HT-29 (cell line): ENCODE data around the gene C22orf42. TPM values are rescaled to one million over a fixed set of nuclear protein-coding genes. Genes with fewer than 3 reads are reported as not detected.
A peak's percentile ranks its signal among the peaks of the same experiment; 100 is the strongest.
"Not testable (repeated sequence)": the region's sequence is repeated elsewhere in the genome, so short reads cannot be mapped to it uniquely, and the experiment has no call there.

Source experiments
- DNase-seq: peaks from one replicate; pipeline ENCODE4 v3.0.0-alpha.2; 2015; ENCODE audit warnings: low spot score
- total RNA-seq: library from RNA; depleted of rRNA; stranded (reverse); fragments of >200 nt; shearing (Covaris generic); gene quantifications from 2 replicates; pipeline ENCODE4 v1.2.3, GENCODE V29; 2014

Gene C22orf42
- total RNA-seq, 1 experiment from 2014 or later, result not detected

DNA sequence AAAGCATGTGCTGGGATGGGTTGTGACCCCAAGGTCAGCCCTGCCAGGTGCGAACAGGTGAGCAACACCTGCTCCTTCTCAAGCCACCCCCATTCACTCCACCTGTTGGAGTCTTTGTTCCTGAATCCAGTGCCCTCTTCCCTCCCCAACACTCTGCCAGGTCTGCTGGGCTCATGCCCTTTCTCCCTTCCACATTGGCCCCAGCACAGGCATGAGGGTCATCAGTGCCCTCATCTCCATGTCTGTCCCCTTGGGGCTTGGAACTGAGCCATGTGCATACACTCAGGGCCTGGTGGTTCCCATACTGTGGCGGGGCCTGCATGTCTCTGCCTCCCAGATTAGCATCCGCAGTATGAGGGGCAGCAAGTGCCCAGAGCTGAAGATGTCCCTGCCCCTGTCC is 26.7 kb upstream of the C22orf42 start:
- no peak for DNase-seq

DNA sequence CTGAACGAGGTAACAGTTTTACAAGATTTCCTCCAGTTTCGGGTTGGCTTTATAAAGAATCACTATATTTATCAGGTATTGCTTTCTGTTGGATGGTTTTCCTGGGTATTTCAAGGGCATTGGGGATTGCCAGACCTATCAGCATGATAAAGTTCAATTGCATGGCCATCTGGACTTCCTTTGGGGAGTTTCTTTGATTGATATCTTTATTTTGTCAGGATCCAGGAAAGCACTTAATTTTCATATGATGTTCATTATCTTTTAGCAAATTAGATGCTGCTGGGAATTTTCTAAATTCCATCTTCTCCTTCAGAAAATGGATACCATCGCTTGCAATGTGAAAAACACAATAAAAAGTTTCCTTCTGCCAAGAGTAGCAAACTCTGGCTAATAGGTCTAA is 24.5 kb upstream of the C22orf42 start:
- no peak for DNase-seq

DNA sequence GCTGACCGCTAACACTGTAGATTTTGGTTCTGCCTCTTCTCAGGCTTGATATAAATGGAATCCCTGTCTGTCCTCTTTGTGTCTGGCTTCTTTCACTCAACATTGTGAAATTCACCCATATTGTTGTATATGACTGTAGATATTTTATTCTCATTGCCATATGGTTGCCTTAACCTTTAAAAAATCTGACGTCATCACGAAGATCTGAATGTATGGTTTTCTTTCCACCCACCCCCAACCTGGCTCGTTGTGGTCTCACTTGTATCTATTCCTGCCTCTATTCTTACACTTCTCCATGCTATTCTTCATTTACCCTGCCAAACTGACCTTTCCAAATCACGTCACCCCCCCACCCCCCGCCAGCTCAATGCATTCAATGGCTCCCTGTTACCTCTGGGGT is 21.9 kb upstream of the C22orf42 start:
- DNase-seq, result no peak

DNA sequence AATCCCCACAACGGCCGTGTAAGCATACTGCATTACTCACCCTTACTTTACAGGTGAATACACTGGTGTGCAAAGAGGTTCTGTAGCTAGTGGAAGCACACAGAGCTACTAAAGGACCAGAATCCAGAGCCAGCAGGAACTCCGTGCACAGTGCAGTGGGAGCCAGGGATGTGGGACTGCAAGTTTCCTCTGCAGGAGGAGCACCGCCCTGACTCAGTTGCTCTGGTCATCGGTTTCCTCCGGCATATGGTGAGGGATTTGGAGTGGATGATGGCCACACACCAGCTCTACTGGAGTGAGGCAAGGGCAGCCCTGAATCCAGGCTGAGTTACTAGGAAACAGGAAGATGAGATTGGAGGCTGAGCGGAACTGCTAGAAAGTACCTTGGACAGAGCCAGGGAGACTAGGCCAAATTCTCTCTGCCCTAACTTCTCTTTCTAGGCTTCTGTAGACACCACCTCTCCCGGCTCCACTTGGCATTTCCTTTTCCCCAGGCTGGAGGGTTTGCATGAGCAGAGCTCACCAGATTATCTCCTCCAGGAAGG is 18.2 kb upstream of the C22orf42 start:
- DNase-seq, result no peak

DNA sequence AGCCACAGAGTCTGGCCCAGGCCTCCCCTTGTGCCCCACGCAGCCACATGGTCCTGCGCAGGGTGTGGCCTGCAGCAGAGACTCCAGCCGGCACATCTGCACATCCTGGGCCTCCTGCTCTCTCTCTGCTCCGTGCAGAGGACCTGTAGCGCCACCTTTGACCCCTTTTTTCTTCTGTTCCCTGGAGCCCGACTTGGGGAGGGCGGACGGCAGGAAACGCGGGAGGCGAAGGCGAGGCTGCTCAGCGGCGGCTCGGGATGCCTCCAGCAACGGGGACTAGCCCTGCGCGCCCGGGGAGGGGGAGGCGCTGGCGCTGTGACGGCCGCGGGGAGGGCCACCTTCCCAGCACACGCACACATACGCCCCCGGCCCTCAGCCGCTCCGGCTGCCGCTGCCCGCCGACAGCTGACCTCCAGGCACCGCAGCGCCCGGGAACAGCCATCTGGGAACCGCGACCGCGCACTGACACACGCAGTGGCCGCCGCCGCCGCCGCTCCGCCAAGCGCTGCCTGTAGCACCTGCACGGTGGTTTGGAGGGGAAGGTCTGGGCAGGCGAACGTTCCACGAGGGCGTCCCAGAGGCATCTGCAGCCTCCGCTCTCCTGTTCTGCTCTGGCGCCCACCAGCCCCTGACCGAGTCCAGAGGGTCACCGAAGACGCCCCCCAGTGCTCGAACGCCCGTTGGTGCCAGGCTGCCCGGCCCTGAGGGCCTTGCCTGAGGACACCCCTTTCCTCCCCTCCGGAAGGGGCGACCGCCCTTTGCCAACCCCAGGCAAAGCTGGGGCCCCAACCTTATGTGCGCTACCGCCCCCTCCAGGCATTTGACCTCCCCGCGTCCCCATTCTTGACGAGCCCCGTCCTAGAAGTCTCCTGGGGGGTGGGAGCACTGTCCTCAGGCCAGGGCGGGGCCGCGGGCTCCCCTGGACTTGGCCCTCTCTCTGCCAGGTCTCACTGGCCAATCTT is 16.9 kb upstream of the C22orf42 start:
- DNase-seq, result no peak

DNA sequence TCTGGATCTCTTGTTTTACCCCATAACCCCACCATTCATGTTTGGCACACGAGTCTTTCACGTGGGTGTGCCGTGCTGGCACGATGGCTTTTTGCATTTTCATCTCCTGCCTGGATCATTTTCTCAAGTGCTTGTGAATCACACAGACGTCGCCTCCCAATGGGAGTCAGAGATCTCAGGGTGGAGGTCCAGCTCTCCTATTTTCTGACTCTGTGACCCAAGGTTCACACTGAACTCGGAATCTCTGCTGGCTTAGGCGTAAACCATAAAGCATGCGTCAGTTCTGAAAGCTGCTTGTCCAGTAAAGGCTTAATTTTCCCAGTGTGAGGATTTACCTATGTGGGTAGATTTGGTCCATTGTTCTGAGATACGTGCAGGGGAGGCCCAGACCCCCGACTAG is 16.0 kb upstream of the C22orf42 start:
- DNase-seq, result no peak

DNA sequence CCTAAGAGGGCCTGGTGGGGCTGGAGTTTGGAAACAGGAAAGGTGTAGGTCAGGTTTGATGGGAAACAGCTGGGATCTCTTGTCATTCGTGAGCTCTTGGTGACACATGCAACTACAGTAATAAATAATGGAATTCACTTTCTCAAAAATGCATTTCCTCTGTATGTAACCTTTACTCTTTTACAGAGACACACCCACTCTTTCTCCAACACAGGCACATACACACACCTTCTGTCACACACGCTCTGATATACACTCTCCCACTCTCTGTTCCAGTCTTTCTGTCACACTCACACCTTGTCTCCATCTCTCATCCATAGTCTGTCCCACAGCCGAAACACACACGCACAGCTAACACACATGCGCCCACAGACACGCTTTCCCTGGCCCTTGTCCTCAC is 6.6 kb upstream of the C22orf42 start:
- no peak for DNase-seq

DNA sequence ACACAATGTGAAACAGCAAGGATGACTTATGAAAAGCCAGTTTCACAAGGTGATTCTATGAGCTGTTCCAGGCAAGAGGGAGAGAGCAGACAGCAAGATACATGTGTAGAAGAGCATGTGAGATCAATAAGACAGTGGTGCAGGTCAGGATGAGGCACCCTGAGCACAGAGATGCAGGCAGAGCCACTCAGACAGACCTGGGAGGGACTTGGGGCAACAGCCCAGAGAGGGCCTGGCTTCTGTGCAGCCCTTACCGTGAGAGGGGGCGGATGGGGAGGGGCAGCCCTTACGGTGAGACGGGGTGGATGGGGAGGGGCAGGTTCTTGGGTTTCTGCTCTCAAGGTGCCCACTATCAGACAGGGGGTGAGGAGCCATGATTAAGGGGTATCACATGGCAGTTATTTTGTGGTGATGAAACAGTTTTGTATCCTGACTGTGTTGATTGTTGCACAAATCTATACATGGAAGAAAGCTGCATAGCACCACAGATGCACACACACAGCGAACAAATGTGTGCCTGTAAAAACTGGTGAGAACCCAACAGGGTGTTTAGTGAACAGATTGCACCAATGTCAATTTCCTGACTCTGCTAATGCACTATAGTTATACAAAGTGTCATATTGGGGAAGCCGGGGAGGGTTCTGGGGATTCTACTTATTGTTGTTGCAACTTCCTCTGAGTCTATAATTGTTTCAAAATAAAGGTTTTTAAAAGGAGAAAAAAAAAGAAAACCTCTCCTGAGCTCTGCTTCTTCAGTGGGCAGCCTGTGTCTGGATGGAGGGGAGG is 5.2 kb upstream of the C22orf42 start:
- DNase-seq, result no peak

DNA sequence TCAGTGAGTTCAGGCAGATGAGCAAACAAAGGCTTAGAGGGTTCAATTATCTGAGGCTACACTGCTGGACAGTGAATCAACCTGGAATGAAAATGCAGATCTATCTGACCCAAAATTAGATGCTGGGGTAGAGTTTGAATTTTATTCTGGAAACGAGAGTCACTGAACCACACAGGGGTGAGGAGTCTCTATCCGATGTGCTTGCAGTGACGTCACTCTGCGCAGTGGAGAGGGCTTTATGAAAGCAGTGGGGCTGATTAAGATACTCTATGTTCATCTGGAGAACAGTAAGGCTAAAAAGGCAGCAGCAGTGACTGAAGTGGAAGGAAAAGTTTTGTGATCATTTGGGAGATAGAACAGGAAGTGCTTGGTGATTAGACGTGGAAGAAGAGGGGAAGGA is 1.3 kb upstream of the C22orf42 start:
- DNase-seq, result not testable (repeated sequence)

DNA sequence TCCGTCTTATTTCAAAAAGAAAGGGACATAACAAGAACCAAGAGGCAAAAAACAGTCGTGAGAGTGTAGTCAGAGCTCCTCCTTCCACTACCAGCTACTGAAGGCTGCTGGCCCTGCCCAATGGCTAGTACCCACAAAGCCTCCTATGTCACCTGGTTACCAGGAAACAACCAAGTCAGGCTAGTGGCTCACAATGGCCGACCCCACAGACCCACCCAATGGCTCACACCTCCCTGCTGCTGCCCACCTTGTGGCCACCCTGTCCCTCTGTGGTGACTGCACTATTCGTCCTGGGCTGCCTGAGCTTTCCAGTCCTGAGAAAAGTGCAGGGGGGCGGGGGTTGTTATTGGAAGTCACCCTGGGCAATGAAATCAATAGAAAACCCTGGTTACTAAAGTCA is 1.5 kb downstream of the C22orf42 start:
- DNase-seq, result not testable (repeated sequence)

DNA sequence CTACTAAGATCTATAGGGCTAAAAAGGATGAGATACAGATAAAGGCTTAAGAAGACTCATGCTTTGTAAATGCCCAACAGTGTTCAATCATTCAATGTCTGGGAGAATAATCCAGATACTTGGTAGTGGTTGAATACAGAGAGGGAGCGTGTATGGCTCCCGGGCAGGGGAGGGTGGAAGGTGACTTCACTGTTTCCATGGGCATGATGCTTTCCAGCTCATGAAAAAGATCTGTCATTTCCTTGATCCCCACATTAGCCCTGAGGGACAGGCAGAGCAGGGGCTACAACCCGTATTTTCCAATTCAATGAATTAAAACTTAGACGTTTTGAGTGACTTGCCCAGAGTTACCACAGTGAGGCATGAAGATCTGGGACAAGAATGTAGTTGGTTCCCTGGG is 4.4 kb downstream of the C22orf42 start:
- not testable (repeated sequence) for DNase-seq

DNA sequence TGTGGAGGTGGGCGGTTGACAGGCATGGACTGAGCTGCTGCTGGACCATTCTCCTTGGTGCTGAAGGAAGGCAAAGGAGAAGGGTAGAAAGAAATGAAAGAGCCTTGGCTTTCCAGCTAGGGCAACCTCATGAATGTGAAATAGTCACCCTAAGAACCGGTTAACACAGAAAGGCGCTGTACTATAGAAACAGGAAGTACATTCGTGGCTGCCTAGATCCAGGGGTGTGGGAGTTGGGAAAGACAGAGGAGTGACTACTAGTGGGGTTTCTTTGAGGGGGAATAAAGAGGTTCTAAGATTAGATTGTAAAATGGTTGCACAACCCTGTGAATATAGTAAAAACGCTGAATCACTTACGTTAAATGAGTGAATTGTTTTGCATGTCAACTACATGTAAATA is 7.5 kb downstream of the C22orf42 start:
- not testable (repeated sequence) for DNase-seq

DNA sequence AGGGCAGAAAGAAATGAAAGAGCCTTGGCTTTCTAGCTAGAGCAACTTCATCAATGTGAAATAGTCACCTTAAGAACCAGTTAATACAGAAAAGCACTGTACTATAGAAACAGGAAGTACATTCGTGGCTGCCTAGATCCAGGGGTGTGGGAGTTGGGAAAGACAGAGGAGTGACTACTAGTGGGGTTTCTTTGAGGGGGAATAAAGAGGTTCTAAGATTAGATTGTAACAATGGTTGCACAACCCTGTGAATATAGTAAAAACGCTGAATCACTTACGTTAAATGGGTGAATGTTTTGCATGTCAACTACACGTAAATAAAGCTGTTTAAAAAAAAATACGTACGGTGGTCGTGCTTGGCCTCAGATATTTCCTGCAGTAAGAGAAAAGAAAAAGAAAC is 8.5 kb downstream of the C22orf42 start:
- DNase-seq, result not testable (repeated sequence)

DNA sequence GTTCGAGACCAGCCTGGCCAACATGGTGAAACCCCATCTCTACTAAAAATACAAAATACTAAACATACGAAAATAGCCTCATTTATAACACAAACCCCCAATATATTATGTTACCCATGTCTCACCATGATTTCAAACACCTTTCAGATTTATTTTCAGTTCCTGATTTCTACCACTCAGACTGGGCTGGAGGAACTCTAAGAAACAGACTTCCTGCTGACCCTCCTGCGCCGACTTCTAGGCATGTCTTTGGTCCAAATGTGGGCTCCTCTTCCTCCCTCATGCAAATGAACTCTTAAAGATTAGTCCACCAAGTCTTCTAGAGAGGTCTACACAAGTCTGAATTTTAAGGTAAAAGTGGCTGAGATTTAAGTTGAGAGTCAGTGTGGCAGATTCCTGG is 10.7 kb downstream of the C22orf42 start:
- DNase-seq, result not testable (repeated sequence)

DNA sequence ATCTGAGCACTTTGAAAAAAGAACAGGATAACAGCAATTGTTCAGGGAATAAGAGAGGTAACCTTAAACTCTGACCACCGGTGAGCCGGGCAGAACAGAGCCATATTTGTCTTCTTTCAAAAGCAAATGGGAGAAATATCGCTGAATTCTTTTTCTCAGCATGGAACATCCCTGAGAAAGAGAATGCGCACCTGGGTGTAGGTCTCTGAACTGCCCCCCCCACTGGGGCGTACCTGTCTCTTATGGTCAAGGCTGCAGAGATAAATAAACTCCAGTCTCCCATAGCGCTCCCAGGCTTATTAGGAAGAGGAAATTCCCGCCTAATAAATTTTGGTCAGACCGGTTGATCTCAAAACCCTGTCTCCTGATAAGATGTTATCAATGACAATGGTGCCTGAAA is 12.0 kb downstream of the C22orf42 start:
- not testable (repeated sequence) for DNase-seq

DNA sequence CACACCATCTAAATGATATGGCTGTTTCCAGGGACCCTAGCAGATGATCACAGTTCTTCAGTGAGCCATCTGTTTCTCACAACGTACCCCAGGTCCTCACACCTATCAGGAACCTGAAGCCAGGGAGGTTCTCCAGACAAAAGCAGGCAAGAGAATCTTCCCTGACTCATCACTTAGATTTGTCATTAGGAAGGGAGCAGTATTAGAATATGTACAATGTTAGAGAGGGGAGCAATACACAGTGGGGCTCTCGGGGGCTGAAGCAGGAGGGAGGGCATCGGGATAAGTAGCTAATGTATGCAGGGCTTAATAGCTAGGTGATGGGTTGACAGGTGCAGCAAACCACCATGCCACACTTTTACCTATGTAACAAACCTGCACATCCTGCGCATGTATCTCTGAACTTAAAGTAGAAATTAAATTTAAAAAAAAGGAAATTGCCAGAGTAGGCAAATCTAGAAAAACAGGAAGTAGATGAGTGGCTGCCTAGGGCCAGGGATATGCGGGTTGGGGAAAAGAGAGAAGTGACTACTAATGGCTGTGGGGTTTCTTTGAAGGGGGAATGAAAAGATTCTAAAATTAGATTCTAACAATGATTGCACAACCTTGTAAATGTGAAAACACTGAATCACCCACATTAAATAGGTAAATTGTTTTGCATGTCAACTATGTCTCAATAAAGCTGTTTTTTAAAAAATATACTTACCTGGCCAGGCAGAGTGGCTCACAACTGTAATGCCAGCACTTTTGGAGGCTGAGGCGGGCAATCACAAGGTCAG is 14.4 kb downstream of the C22orf42 start:
- no peak for DNase-seq

DNA sequence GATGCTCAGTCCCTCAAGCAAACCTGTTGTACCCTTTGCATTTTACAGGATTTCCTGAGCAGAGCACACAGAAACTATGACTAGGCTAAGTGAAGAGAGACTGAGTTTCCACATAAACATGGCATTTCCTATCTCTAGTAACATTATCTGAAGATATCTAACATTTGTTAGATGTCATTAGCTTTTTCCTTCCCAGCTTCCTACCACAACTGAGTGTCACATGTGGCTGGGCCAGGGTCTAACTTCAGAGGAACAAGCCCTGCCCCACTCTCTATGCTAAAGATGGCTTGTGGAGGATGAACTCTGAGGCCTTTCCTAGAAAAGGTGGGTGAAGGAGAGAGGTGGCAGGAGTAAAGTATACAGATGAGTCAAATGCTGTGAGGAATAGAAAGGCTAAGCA is 16.5 kb downstream of the C22orf42 start:
- DNase-seq, result no peak

DNA sequence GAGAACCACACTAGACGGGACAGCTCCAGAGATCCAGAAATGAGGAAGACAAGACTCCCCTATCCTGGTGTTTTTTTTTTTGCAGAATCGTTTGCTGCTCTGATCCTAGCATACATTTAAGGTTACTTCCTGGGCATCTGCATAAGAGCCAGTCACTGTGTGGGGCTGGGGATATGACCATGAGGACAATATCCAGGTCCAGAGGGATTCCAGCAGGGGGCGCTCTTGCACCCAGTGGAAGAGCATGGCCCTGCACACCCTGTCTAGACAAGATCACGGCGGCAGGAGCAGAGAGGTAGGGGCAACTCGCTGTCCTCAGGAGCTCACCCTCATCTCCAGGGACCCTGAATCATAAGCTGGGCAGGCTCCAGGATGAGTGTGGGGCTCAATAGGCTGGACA is 18.4 kb downstream of the C22orf42 start:
- not testable (repeated sequence) for DNase-seq

DNA sequence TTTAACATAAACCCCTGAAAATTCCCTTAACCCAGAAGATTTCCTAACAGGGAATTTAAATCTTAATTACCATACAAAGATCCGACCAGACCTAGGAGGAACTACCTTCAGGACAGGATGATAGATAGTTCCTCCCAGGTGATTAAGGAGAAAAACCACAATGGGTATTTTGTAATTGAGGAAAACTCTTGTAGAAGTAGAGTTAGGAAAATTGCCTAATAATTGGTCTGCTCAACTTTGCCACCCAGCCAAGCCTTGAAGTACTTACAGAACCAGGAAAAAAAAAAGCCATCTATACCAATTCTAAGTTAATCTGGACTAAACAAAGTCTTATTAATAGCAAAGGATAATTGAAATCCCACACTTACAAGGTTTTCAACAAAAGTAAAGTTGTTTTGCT is 20.5 kb downstream of the C22orf42 start:
- not testable (repeated sequence) for DNase-seq

DNA sequence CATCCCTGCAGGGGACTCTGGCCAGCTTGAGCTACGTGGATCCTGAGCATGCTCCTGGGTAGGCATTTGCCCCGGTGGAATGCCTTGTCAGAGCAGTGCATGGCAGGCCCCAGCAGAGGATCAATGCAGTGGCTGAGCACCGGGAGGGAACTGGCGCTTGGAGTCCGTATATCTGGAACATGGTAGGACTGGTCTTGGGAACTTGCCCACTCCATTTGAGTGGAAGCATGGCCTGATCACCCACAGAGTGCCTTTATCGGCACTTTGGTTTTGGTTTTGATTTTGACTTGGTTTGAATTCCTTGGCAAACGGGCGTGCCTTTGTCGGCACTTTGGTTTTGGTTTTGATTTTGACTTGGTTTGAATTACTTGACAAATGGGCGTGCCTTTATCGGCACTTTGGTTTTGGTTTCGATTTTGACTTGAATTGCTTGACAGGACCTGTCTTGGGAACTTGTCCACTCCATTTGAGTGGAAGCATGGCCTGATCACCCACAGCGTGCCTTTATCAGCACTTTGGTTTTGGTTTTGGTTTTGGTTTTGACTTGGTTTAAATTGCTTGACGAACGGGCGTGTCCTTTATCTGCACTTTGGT is 21.3 kb downstream of the C22orf42 start:
- DNase-seq, result peak; percentile 21

DNA sequence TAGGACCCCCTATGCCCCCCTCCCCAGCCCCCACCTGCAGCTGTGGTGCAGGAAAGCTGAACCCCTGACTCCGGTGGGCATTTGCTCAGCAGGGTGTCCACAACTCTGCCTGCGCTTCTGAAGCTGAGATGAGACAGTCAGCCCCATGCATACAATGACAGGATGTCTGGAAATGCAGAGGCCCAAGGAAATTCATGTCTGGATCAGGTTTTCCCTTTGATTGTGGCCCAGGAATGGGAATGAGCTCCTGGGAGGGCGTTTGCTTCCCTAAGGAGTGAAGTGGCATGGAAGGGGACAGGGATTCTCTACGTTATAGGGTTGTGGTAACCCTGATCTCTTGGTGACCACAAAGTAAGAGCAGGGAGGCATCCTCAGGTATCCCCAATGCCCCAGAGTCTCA is 22.2 kb downstream of the C22orf42 start:
- not testable (repeated sequence) for DNase-seq
